ENCODE data around the gene MEGF11.
"Not testable (repeated sequence)": the region's sequence is repeated elsewhere in the genome, so short reads cannot be mapped to it uniquely, and the experiment has no call there.

DNA sequence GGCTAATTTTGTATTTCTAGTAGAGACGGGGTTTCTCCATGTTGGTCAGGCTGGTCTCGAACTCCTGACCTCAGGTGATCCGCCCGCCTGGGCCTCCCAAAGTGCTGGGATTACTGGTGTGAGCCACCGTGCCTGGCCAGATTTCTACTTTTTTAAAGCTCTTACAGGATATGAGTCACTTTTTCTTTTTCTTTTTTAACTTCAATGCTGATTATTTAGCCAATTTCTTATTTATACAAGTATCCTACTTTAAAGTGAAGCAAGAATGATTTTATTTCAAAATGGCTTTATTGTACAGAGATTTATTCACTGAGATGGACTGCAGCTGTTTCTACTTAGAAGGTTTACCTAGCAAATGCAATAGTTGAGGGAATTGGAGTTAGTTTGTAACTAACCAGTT lies 381.0 kb downstream of the MEGF11 start:
- TF ChIP-seq, protein P1, sequence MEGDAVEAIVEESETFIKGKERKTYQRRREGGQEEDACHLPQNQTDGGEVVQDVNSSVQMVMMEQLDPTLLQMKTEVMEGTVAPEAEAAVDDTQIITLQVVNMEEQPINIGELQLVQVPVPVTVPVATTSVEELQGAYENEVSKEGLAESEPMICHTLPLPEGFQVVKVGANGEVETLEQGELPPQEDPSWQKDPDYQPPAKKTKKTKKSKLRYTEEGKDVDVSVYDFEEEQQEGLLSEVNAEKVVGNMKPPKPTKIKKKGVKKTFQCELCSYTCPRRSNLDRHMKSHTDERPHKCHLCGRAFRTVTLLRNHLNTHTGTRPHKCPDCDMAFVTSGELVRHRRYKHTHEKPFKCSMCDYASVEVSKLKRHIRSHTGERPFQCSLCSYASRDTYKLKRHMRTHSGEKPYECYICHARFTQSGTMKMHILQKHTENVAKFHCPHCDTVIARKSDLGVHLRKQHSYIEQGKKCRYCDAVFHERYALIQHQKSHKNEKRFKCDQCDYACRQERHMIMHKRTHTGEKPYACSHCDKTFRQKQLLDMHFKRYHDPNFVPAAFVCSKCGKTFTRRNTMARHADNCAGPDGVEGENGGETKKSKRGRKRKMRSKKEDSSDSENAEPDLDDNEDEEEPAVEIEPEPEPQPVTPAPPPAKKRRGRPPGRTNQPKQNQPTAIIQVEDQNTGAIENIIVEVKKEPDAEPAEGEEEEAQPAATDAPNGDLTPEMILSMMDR (IDR thresholded peaks at IDR 0.05; ENCODE audit: insufficient read depth, low read length, poor library complexity, severe bottlenecking) = not testable (repeated sequence)
- not testable (repeated sequence) for TF ChIP-seq EZH2phosphoT487 (conservative IDR thresholded peaks at IDR 0.05; ENCODE audit: low read length)
